ENCODE measurements around the gene ERV3-1.

DNA sequence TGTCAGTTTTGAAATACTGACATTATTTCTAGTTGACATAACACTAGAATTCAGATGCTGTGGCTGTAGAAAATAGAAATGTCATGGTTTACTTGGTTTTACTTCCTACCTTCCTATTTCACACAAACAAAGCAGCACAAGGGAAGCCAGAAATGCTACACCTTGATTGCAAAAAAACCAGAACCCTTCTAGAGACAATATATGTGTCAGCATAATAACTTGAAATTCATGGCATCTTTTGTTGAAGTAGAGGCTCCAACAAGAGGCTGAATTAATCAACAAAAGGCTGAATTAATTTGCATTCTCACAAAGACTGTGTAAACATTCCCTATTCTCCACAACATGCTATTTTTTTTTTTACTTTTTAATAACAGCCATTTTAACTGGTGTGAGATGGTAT lies 40.9 kb downstream of the ERV3-1 start:
- TF ChIP-seq, protein P1, sequence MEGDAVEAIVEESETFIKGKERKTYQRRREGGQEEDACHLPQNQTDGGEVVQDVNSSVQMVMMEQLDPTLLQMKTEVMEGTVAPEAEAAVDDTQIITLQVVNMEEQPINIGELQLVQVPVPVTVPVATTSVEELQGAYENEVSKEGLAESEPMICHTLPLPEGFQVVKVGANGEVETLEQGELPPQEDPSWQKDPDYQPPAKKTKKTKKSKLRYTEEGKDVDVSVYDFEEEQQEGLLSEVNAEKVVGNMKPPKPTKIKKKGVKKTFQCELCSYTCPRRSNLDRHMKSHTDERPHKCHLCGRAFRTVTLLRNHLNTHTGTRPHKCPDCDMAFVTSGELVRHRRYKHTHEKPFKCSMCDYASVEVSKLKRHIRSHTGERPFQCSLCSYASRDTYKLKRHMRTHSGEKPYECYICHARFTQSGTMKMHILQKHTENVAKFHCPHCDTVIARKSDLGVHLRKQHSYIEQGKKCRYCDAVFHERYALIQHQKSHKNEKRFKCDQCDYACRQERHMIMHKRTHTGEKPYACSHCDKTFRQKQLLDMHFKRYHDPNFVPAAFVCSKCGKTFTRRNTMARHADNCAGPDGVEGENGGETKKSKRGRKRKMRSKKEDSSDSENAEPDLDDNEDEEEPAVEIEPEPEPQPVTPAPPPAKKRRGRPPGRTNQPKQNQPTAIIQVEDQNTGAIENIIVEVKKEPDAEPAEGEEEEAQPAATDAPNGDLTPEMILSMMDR (IDR thresholded peaks at IDR 0.05): no peak
- TF ChIP-seq USF1 (CRISPR knock-in tag; IDR thresholded peaks at IDR 0.05) (no peak), HMGA2 (CRISPR knock-in tag; IDR thresholded peaks at IDR 0.05) (no peak), NR2C2 (CRISPR knock-in tag; IDR thresholded peaks at IDR 0.05) (no peak), ZNF138 (CRISPR knock-in tag; conservative IDR thresholded peaks at IDR 0.05) (no peak), STAT6 (CRISPR knock-in tag; conservative IDR thresholded peaks at IDR 0.05; ENCODE audit: low read depth) (no peak), CBFB (CRISPR knock-in tag; IDR thresholded peaks at IDR 0.05; ENCODE audit: low read depth) (no peak)
- TF ChIP-seq, protein P2, sequence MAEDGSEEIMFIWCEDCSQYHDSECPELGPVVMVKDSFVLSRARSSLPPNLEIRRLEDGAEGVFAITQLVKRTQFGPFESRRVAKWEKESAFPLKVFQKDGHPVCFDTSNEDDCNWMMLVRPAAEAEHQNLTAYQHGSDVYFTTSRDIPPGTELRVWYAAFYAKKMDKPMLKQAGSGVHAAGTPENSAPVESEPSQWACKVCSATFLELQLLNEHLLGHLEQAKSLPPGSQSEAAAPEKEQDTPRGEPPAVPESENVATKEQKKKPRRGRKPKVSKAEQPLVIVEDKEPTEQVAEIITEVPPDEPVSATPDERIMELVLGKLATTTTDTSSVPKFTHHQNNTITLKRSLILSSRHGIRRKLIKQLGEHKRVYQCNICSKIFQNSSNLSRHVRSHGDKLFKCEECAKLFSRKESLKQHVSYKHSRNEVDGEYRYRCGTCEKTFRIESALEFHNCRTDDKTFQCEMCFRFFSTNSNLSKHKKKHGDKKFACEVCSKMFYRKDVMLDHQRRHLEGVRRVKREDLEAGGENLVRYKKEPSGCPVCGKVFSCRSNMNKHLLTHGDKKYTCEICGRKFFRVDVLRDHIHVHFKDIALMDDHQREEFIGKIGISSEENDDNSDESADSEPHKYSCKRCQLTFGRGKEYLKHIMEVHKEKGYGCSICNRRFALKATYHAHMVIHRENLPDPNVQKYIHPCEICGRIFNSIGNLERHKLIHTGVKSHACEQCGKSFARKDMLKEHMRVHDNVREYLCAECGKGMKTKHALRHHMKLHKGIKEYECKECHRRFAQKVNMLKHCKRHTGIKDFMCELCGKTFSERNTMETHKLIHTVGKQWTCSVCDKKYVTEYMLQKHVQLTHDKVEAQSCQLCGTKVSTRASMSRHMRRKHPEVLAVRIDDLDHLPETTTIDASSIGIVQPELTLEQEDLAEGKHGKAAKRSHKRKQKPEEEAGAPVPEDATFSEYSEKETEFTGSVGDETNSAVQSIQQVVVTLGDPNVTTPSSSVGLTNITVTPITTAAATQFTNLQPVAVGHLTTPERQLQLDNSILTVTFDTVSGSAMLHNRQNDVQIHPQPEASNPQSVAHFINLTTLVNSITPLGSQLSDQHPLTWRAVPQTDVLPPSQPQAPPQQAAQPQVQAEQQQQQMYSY (CRISPR knock-in tag; IDR thresholded peaks at IDR 0.05): no peak
- TF ChIP-seq, protein P3, sequence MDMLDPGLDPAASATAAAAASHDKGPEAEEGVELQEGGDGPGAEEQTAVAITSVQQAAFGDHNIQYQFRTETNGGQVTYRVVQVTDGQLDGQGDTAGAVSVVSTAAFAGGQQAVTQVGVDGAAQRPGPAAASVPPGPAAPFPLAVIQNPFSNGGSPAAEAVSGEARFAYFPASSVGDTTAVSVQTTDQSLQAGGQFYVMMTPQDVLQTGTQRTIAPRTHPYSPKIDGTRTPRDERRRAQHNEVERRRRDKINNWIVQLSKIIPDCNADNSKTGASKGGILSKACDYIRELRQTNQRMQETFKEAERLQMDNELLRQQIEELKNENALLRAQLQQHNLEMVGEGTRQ (CRISPR knock-in tag; IDR thresholded peaks at IDR 0.05): no peak
- TF ChIP-seq, protein P4, sequence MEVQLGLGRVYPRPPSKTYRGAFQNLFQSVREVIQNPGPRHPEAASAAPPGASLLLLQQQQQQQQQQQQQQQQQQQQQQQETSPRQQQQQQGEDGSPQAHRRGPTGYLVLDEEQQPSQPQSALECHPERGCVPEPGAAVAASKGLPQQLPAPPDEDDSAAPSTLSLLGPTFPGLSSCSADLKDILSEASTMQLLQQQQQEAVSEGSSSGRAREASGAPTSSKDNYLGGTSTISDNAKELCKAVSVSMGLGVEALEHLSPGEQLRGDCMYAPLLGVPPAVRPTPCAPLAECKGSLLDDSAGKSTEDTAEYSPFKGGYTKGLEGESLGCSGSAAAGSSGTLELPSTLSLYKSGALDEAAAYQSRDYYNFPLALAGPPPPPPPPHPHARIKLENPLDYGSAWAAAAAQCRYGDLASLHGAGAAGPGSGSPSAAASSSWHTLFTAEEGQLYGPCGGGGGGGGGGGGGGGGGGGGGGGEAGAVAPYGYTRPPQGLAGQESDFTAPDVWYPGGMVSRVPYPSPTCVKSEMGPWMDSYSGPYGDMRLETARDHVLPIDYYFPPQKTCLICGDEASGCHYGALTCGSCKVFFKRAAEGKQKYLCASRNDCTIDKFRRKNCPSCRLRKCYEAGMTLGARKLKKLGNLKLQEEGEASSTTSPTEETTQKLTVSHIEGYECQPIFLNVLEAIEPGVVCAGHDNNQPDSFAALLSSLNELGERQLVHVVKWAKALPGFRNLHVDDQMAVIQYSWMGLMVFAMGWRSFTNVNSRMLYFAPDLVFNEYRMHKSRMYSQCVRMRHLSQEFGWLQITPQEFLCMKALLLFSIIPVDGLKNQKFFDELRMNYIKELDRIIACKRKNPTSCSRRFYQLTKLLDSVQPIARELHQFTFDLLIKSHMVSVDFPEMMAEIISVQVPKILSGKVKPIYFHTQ (CRISPR knock-in tag; IDR thresholded peaks at IDR 0.05): no peak
- TF ChIP-seq, protein P5, sequence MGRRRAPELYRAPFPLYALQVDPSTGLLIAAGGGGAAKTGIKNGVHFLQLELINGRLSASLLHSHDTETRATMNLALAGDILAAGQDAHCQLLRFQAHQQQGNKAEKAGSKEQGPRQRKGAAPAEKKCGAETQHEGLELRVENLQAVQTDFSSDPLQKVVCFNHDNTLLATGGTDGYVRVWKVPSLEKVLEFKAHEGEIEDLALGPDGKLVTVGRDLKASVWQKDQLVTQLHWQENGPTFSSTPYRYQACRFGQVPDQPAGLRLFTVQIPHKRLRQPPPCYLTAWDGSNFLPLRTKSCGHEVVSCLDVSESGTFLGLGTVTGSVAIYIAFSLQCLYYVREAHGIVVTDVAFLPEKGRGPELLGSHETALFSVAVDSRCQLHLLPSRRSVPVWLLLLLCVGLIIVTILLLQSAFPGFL (CRISPR knock-in tag; IDR thresholded peaks at IDR 0.05; ENCODE audit: borderline replicate concordance): no peak
